NK-92 treated with Interleukin-12 subunit alpha and Interleukin-12 subunit beta, amount 100 ng/mL, for 24 hours (cell line): ENCODE measurements around the gene MEF2B.
"Not testable (repeated sequence)": the region's sequence is repeated elsewhere in the genome, so short reads cannot be mapped to it uniquely, and the experiment has no call there.

Experiments
- DNase-seq: peaks from one replicate; lab custom pipeline; 2025; lab: John Stamatoyannopoulos, UW

The MEF2B gene

GRCh38 chr19:19126102-19126501 lies 44.0 kb downstream of the MEF2B start:
- no peak for DNase-seq

GRCh38 chr19:19123386-19123785 lies 46.7 kb downstream of the MEF2B start:
- DNase-seq = no peak

- no peak for DNase-seq
Measured at GRCh38 chr19:19122902-19123301, 47.2 kb downstream of the MEF2B start.

- no peak for DNase-seq
Measured at GRCh38 chr19:19121371-19121770, 48.7 kb downstream of the MEF2B start.

- DNase-seq = no peak
Measured at GRCh38 chr19:19120308-19121231, 49.5 kb downstream of the MEF2B start.

- DNase-seq = no peak
Measured at GRCh38 chr19:19119325-19120237, 50.5 kb downstream of the MEF2B start.

- peak; percentile 13 for DNase-seq
Measured at GRCh38 chr19:19115954-19116353, 54.1 kb downstream of the MEF2B start.

- DNase-seq = no peak
Measured at GRCh38 chr19:19113040-19113626, 56.9 kb downstream of the MEF2B start.

- DNase-seq = no peak
Measured at GRCh38 chr19:19111967-19112580, 58.0 kb downstream of the MEF2B start.

GRCh38 chr19:19111136-19111835 lies 58.8 kb downstream of the MEF2B start:
- no peak for DNase-seq

- no peak for DNase-seq
Measured at GRCh38 chr19:19110410-19111135, 59.5 kb downstream of the MEF2B start.

GRCh38 chr19:19109601-19110000 lies 60.5 kb downstream of the MEF2B start:
- no peak for DNase-seq

GRCh38 chr19:19107654-19108053 lies 62.4 kb downstream of the MEF2B start:
- no peak for DNase-seq

- not testable (repeated sequence) for DNase-seq
Measured at GRCh38 chr19:19106938-19107337, 63.1 kb downstream of the MEF2B start.

- no peak for DNase-seq
Measured at GRCh38 chr19:19106056-19106551, 64.0 kb downstream of the MEF2B start.

- no peak for DNase-seq
Measured at GRCh38 chr19:19105365-19106055, 64.6 kb downstream of the MEF2B start.

GRCh38 chr19:19103167-19103566 lies 66.9 kb downstream of the MEF2B start:
- no peak for DNase-seq

GRCh38 chr19:19102566-19102965 lies 67.5 kb downstream of the MEF2B start:
- DNase-seq = not testable (repeated sequence)

- DNase-seq = no peak
Measured at GRCh38 chr19:19101540-19101939, 68.5 kb downstream of the MEF2B start.
